Activated CD8-positive, alpha-beta memory T cell treated with anti-CD3 and anti-CD28 coated beads, Interleukin-2, amount 10 ng/mL, durations not matched to agents 7 days and 5 days (primary cell): Measurements from ENCODE around the gene SH3BP5L. TPM values are rescaled to one million over a fixed set of nuclear protein-coding genes. Genes with fewer than 3 reads are reported as not detected.
"Not testable (repeated sequence)": the region's sequence is repeated elsewhere in the genome, so short reads cannot be mapped to it uniquely, and the experiment has no call there.

Experiments
- ATAC-seq: fragments of 150-1000 bp; cut with Tn5 transposase; one replicate; pipeline ENCODE4 v1.10.0; 2021; ENCODE audit warnings: moderate library complexity
- CTCF ChIA-PET: fragments of 350-600 bp; sonication (Branson Sonifier 250); formaldehyde crosslinking; loops from one replicate; lab custom pipeline; 2021; ENCODE audit warnings: antibody characterized with exemption; lab: Charles Lee
- DNase-seq: peaks from one replicate; pipeline ENCODE4 v3.0.0-alpha.2; 2020
- H3K27ac Mint-ChIP-seq: one replicate; pipeline ENCODE4 v1.8.0; 2021; ENCODE audit warnings: mild to moderate bottlenecking, mixed read lengths
- H3K27me3 Mint-ChIP-seq: one replicate; pipeline ENCODE4 v1.8.0; 2021; ENCODE audit warnings: mixed read lengths
- H3K36me3 Mint-ChIP-seq: one replicate; pipeline ENCODE4 v1.8.0; 2021; ENCODE audit warnings: mild to moderate bottlenecking, mixed read lengths
- H3K4me1 Mint-ChIP-seq: one replicate; pipeline ENCODE4 v1.8.0; 2021; ENCODE audit warnings: mixed read lengths
- H3K4me3 Mint-ChIP-seq: one replicate; pipeline ENCODE4 v1.8.0; 2021; ENCODE audit warnings: mild to moderate bottlenecking, moderate library complexity, mixed read lengths
- H3K9me3 Mint-ChIP-seq: one replicate; pipeline ENCODE4 v1.8.0; 2022; ENCODE audit warnings: low read depth, mixed read lengths
- total RNA-seq, 2 experiments: library from RNA; stranded (reverse); gene quantifications; one replicate each; pipeline ENCODE4 v1.2.3, GENCODE V29; 2021

Gene SH3BP5L
- total RNA-seq, 2 experiments from 2014 or later, result 27.4 to 27.9 TPM

DNA sequence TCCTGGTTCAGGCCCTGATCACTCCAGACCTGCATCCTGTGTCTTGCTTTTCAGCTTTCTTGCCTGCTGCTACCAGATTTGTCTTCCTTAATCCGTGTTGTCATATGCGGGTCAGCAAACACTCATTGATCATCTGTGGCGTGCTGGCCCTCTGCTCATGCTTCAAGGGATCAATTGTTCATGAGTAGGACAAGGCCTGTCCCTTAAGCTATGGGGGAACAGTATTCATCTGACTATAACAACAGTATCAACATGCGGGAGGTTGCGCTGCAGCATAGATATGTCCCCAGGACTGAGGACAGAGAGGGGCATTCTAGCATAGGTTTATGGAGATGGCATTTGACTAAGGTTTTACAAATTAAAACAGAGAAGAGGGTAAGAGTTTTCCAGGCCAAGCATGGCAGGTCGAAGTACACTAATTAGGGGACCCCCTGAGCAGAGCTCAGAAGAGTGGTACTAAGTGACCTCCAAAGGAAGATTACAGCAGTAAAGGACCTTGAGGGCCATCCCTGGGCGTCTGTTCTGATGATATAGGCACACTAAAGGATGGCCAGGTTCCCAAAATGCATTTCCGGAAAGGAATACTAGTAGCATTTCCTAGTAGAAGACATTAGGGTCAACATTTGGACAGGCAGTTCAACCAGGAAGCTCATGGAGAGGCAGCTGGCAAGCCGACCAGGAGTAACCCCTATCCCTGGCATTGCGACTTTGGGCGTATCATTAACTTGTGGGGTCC is 11.5 kb upstream of the SH3BP5L start:
- DNase-seq (no peak), ATAC-seq (no peak)
- no peaks in the 10 kb centered on the region for H3K9me3 Mint-ChIP-seq
- H3K4me1 Mint-ChIP-seq, result peaks cover 25% of the 10 kb centered on the region
- CTCF ChIA-PET, result interaction anchor here (0.8 to 5.3 kb wide), 4 partner anchors 10 to 25 kb away, joined by 4 to 57 read pairs (median 22); partner anchors contain the start of genes SH3BP5L and ZNF692
- peaks cover 6% of the 10 kb centered on the region for H3K27me3 Mint-ChIP-seq
- H3K27ac Mint-ChIP-seq, result no peak overlapping the region
- H3K4me3 Mint-ChIP-seq, result no peak overlapping the region
- peaks cover 1% of the 10 kb centered on the region for H3K36me3 Mint-ChIP-seq

DNA sequence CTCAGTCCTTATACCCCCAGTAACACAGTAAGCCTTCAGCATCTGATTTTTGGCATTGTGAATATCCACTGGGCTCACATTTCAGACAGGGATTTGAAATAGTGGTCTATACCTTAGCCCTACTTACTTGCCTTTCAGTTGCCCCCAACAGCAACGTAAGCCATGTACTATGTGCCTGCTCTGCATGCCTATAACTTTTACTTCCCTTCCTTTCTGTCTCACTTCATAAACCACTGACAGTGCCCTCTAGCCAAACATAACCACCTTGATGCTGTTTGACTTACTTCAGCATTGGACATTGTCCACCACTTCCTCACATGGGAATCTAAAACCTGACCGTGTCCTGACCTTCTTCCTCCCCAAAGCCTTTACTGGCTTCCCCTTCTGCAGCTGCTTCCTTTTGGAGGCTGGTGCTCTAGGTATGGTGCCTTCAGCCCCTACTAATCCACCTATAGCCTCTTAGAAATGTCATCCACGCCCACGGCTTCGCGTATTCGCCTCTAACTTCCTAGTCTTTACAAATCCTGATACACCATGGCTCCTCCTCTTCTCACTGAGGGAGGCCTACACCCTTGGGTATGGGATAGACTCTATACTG is 8.7 kb upstream of the SH3BP5L start:
- no peak for ATAC-seq
- Mint-ChIP-seq H3K36me3 (peaks cover under 1% of the 10 kb centered on the region), H3K9me3 (no peaks in the 10 kb centered on the region), H3K27me3 (peaks cover 6% of the 10 kb centered on the region), H3K4me1 (peaks cover 4% of the 10 kb centered on the region), H3K27ac (no peak overlapping the region), H3K4me3 (no peak overlapping the region)
- DNase-seq, result no peak
- CTCF ChIA-PET, result interaction anchor here (1.3 kb wide), 1 partner anchor 24 kb away, joined by 5 read pairs; the partner anchor contains the start of gene ZNF692

DNA sequence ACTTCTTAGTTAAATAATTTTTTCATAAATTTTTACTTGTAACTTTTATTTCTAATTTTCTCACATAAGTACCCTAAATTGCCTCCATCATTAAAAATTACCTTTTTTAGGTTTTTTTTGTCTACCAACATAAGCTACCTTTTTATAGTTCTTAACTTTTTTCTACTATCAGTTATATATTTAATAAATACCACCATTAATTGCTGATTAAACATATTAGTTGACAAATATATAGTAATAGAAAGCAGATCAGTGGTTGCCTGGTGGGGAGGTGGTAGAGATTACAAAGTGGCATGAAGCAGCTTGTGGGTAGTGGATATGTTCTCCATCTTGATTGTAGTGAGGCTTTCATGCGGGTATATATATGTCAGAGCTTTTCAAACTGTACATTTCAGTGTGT is 6.1 kb upstream of the SH3BP5L start:
- Mint-ChIP-seq H3K36me3 (no peaks in the 10 kb centered on the region), H3K27me3 (peaks cover 6% of the 10 kb centered on the region), H3K4me1 (peaks cover 6% of the 10 kb centered on the region), H3K4me3 (no peak overlapping the region), H3K9me3 (no peaks in the 10 kb centered on the region), H3K27ac (no peak overlapping the region)
- CTCF ChIA-PET, result interaction anchor here (0.8 to 1.1 kb wide), 2 partner anchors 10 to 26 kb away, joined by 3 to 4 read pairs; no protein-coding TSS in a partner anchor
- no peak for DNase-seq
- no peak for ATAC-seq

GRCh38 chr1:248830718-248831017 is 5.0 kb upstream of the SH3BP5L start:
- H3K9me3 Mint-ChIP-seq, ATAC-seq, H3K27me3 Mint-ChIP-seq, H3K4me3 Mint-ChIP-seq, H3K36me3 Mint-ChIP-seq, DNase-seq, H3K27ac Mint-ChIP-seq: not testable (repeated sequence)
- H3K4me1 Mint-ChIP-seq, result peaks cover 13% of the 10 kb centered on the region
- CTCF ChIA-PET, result interaction anchor here (1.1 kb wide), 1 partner anchor 11 kb away, joined by 4 read pairs; no protein-coding TSS in a partner anchor

DNA sequence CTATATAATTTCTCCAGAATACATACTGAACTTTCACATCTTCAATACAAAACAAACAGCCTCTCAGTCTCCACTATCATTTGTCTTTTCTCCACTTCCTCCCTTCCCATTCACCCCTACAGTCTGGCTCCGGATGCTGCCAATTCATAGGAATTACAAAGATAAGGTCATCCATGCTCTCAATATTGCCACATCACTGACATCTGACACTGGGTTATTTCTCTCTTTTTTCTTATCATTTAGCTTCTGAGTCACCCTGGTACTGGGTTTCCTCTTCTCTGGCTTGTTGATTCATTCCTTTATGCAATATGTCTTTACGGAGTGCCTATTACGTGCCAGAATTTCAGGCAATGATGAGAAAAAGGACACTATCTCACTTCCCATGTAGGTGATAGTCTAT is 3.1 kb upstream of the SH3BP5L start:
- Mint-ChIP-seq H3K4me3 (no peak overlapping the region), H3K27me3 (peaks cover 5% of the 10 kb centered on the region), H3K9me3 (no peaks in the 10 kb centered on the region), H3K4me1 (peaks cover 31% of the 10 kb centered on the region), H3K27ac (no peak overlapping the region), H3K36me3 (peaks cover 7% of the 10 kb centered on the region)
- ATAC-seq, result no peak
- CTCF ChIA-PET, result interaction anchor here (2.7 to 4.9 kb wide), 2 partner anchors 9 to 30 kb away, joined by 13 to 57 read pairs; partner anchors contain the start of genes ZNF672 and ZNF692
- DNase-seq, result no peak

DNA sequence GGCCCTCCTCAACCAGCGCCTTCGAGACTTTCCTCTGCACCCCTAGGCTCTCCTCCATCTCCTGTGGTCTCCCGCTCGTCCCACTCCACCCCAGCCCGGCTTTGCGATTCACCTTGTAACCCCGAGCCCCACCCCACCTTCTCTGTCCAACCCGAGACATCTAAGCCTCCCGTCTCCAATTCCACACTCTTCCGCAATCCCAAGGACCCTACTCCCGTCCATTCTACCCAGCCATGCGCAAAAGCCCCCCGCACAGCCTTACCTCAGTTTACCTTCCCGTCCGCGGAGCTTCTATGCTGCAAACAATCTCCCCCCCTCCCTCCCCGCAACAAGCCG is 174 bp downstream of the SH3BP5L start:
- H3K36me3 Mint-ChIP-seq, result peaks cover 15% of the 10 kb centered on the region
- no peaks in the 10 kb centered on the region for H3K9me3 Mint-ChIP-seq
- peaks cover 48% of the 10 kb centered on the region for H3K4me1 Mint-ChIP-seq
- DNase-seq (no peak), ATAC-seq (peak; percentile 8)
- H3K27ac Mint-ChIP-seq, result peak overlapping the region; percentile 96
- H3K27me3 Mint-ChIP-seq, result no peaks in the 10 kb centered on the region
- CTCF ChIA-PET, result interaction anchor here (0.9 to 4.9 kb wide), 10 partner anchors 12 to 100 kb away, joined by 3 to 57 read pairs (median 6); partner anchors contain the start of genes PGBD2, ZNF672 and ZNF692
- peak overlapping the region; percentile 86 for H3K4me3 Mint-ChIP-seq

GRCh38 chr1:248825136-248825535 is 579 bp downstream of the SH3BP5L start:
- ATAC-seq (no peak), DNase-seq (no peak)
- CTCF ChIA-PET, result interaction anchor here (1.3 to 4.9 kb wide), 5 partner anchors 13 to 100 kb away, joined by 3 to 57 read pairs (median 5); partner anchors contain the start of genes ZNF672 and ZNF692
- Mint-ChIP-seq H3K27ac (peak overlapping the region; percentile 96), H3K9me3 (no peaks in the 10 kb centered on the region), H3K4me3 (peak overlapping the region; percentile 86), H3K4me1 (peaks cover 51% of the 10 kb centered on the region), H3K36me3 (peaks cover 17% of the 10 kb centered on the region), H3K27me3 (no peaks in the 10 kb centered on the region)

GRCh38 chr1:248824701-248825100 is 1.0 kb downstream of the SH3BP5L start:
- Mint-ChIP-seq H3K36me3 (peaks cover 20% of the 10 kb centered on the region), H3K27me3 (no peaks in the 10 kb centered on the region), H3K9me3 (no peaks in the 10 kb centered on the region), H3K27ac (peak overlapping the region; percentile 96), H3K4me3 (peak overlapping the region; percentile 86), H3K4me1 (peaks cover 54% of the 10 kb centered on the region)
- CTCF ChIA-PET, result interaction anchor here (1.3 to 4.9 kb wide), 3 partner anchors 13 to 99 kb away, joined by 3 to 57 read pairs (median 5); partner anchors contain the start of genes ZNF672 and ZNF692
- DNase-seq, result no peak
- ATAC-seq, result no peak

GRCh38 chr1:248824301-248824700 is 1.4 kb downstream of the SH3BP5L start:
- Mint-ChIP-seq H3K4me3 (peak overlapping the region; percentile 86), H3K27me3 (no peaks in the 10 kb centered on the region), H3K27ac (peak overlapping the region; percentile 39), H3K36me3 (peaks cover 20% of the 10 kb centered on the region), H3K4me1 (peaks cover 54% of the 10 kb centered on the region), H3K9me3 (no peaks in the 10 kb centered on the region)
- DNase-seq, result no peak
- ATAC-seq, result no peak
- CTCF ChIA-PET, result interaction anchor here (1.8 kb wide), 1 partner anchor 35 kb away, joined by 5 read pairs; the partner anchor contains the start of gene ZNF692

DNA sequence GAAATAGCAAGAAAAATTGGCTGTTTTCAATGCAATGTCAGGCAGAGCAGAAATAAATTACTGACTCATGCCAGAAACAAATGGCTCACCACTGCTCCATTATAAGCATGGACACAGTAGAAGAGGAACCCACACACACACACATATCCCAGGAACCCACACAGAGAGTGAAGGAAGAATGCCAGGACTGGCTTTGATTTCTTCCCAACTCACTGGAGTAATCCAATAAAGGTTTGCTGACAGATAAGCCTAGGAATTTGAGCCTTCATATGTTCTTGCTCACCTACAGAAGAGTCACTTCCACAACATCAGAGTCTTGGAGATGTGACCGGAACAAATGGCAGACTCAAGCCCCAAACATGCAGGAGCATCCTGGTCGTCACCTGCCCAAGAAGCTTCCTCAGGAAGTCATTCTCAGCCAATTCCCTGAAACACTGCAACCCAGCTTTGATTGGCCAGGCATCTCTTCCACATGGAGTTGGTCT is 2.2 kb downstream of the SH3BP5L start:
- Mint-ChIP-seq H3K27me3 (no peaks in the 10 kb centered on the region), H3K9me3 (no peaks in the 10 kb centered on the region), H3K27ac (no peak overlapping the region), H3K4me1 (peaks cover 61% of the 10 kb centered on the region), H3K36me3 (peaks cover 24% of the 10 kb centered on the region), H3K4me3 (no peak overlapping the region)
- ATAC-seq, result no peak
- no peak for DNase-seq
- CTCF ChIA-PET, result interaction anchor here (1.5 kb wide), 1 partner anchor 16 kb away, joined by 4 read pairs; no protein-coding TSS in a partner anchor

GRCh38 chr1:248822148-248823032 is 3.3 kb downstream of the SH3BP5L start:
- peak; percentile 35 for DNase-seq
- CTCF ChIA-PET, result interaction anchor here (0.9 to 1.5 kb wide), 2 partner anchors 15 to 17 kb away, joined by 3 to 4 read pairs; no protein-coding TSS in a partner anchor
- Mint-ChIP-seq H3K4me3 (no peak overlapping the region), H3K4me1 (peaks cover 61% of the 10 kb centered on the region), H3K27me3 (no peaks in the 10 kb centered on the region), H3K27ac (no peak overlapping the region), H3K36me3 (peaks cover 24% of the 10 kb centered on the region), H3K9me3 (no peaks in the 10 kb centered on the region)
- ATAC-seq, result no peak

DNA sequence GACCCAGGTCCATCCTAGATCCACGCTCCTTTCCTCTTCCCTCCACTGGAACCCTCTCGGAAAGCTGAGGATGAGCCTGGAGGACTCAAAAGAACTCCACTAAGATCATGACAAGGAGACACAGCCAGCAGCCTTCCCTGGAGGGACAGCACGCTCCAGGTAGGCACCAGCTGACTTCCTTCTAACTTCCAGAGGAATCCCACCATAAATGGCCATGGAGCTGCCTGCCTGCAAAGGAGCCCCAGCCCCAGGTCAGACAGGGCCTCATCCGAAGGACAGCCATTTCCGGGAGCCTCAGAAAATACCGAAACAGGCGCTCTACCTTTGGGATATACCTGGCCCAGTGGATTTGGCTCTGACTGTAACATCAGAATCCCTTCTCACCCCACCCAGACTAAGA is 4.1 kb downstream of the SH3BP5L start:
- Mint-ChIP-seq H3K27me3 (no peaks in the 10 kb centered on the region), H3K4me3 (no peak overlapping the region), H3K27ac (no peak overlapping the region), H3K9me3 (no peaks in the 10 kb centered on the region), H3K36me3 (peaks cover 24% of the 10 kb centered on the region), H3K4me1 (peaks cover 59% of the 10 kb centered on the region)
- ATAC-seq (no peak), DNase-seq (peak; percentile 37)
- CTCF ChIA-PET, result no interaction called here
